ENCODE data around the gene ACBD4. TPM values are rescaled to one million over a fixed set of nuclear protein-coding genes. Genes with fewer than 3 reads are reported as not detected.
A peak's percentile ranks its signal among the peaks of the same experiment; 100 is the strongest.

The ACBD4 gene
- total and polyA plus RNA-seq, 2 of the 13 experiments (the other 11 are each of a cell fraction or from before 2014, with no cell fraction given), result 16.1 to 26.9 TPM

DNA sequence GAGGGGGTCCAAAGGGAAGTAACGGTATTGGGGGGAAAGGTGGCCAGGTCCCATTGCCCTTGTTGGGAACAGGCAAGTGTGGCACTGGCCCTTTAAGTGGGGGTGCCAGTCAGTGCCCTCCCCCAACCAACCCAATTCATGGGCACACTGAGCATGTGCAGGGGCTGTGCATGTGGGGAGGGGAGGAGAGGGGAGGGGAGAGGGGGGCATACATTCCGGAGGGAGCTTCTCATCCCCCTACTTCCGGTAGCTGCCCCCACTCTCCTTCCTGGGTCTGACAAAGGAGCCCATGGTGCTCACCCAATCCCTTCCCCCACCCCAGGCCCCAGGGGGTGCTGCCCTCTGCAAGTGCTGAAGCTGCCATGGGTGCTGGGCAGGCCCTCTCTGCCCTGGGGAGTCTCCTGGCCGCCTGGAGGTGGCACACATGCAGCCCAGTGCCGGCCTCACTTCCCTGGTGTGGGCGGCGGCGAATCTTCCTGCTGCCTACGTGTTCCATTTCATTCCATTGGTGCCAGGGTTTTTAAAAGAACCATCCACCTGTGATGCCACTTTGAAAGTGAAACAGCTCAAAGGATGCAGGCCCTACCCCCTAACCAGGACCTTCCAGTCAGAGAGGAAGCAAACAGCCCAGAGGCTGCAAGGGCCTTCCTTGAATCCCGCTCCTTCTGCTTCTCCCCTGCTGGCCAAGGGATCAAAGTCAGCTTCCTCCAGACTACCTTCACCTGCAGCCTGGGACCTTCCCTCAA, 37.2 kb downstream of the ACBD4 start (continued):
- TF ChIP-seq RARG (CRISPR knock-in tag; IDR thresholded peaks at IDR 0.05; ENCODE audit: low read depth) (peak; percentile 86; the same call in 1 of the 2 replicates), THAP7 (CRISPR knock-in tag; IDR thresholded peaks at IDR 0.05) (no peak), TRIM24 (CRISPR knock-in tag; IDR thresholded peaks at IDR 0.05) (no peak), ZBTB10 (CRISPR knock-in tag; IDR thresholded peaks at IDR 0.05; ENCODE audit: borderline replicate concordance) (peak; percentile 71; the same call in 1 of the 2 replicates), ZSCAN21 (CRISPR knock-in tag; IDR thresholded peaks at IDR 0.05; ENCODE audit: borderline replicate concordance) (peak; percentile 87; the same call in 1 of the 2 replicates), GPN1 (CRISPR knock-in tag; IDR thresholded peaks at IDR 0.05; ENCODE audit: borderline replicate concordance) (no peak), ZNF510 (CRISPR knock-in tag; IDR thresholded peaks at IDR 0.05; ENCODE audit: low read depth) (peak; percentile 81), ZNF609 (CRISPR knock-in tag; IDR thresholded peaks at IDR 0.05; ENCODE audit: borderline replicate concordance) (peak; percentile 80), AGO1 (IDR thresholded peaks at IDR 0.05; ENCODE audit: low read depth, low read length, poor library complexity, severe bottlenecking) (peak; percentile 18), NFYB (CRISPR knock-in tag; IDR thresholded peaks at IDR 0.05) (no peak), NCOA1 (CRISPR knock-in tag; IDR thresholded peaks at IDR 0.05) (no peak), SYNCRIP (IDR thresholded peaks at IDR 0.05; ENCODE audit: insufficient read depth, low read depth, low read length) (no peak), POGZ (CRISPR knock-in tag; IDR thresholded peaks at IDR 0.05) (no peak), DPF2 (CRISPR knock-in tag; IDR thresholded peaks at IDR 0.05; ENCODE audit: borderline replicate concordance, low read depth) (peak; percentile 43; the same call in 1 of the 2 replicates)
- TF ChIP-seq, protein P1, sequence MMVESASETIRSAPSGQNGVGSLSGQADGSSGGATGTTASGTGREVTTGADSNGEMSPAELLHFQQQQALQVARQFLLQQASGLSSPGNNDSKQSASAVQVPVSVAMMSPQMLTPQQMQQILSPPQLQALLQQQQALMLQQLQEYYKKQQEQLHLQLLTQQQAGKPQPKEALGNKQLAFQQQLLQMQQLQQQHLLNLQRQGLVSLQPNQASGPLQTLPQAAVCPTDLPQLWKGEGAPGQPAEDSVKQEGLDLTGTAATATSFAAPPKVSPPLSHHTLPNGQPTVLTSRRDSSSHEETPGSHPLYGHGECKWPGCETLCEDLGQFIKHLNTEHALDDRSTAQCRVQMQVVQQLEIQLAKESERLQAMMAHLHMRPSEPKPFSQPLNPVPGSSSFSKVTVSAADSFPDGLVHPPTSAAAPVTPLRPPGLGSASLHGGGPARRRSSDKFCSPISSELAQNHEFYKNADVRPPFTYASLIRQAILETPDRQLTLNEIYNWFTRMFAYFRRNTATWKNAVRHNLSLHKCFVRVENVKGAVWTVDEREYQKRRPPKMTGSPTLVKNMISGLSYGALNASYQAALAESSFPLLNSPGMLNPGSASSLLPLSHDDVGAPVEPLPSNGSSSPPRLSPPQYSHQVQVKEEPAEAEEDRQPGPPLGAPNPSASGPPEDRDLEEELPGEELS (CRISPR knock-in tag; IDR thresholded peaks at IDR 0.05), result peak; percentile 64; the same call in 1 of the 2 replicates
